Smooth muscle cell (in vitro differentiated cells): ENCODE results near the gene MACROH2A2. TPM values are rescaled to one million over a fixed set of nuclear protein-coding genes. Genes with fewer than 3 reads are reported as not detected.

Experiments
- DNase-seq: peaks from one replicate; lab custom pipeline; 2025; ENCODE audit not compliant: unreplicated experiment; lab: John Stamatoyannopoulos, UW
- H2AFZ ChIP-seq: fragments of 200-600 bp; sonication (generic); 2 replicates; pipeline ENCODE4 v1.6.0; 2016; ENCODE audit warnings: antibody characterized with exemption, low read depth, mild to moderate bottlenecking
- H3F3A ChIP-seq: fragments of 200-600 bp; sonication (generic); 2 replicates; pipeline ENCODE4 v1.6.0; 2017; ENCODE audit warnings: antibody characterized with exemption, low read depth
- H3K27ac ChIP-seq: fragments of 200-600 bp; sonication (generic); 2 replicates; pipeline ENCODE4 v1.5.1; 2016; ENCODE audit warnings: low read depth, mild to moderate bottlenecking
- H3K27me3 ChIP-seq: fragments of 200-600 bp; sonication (generic); 2 replicates; pipeline ENCODE4 v1.6.1; 2016; ENCODE audit warnings: low read depth, mild to moderate bottlenecking
- H3K36me3 ChIP-seq: fragments of 200-600 bp; sonication (generic); 2 replicates; pipeline ENCODE4 v1.5.1; 2016; ENCODE audit warnings: low read depth
- H3K4me1 ChIP-seq: fragments of 200-600 bp; sonication (generic); 2 replicates; pipeline ENCODE4 v1.5.1; 2016; ENCODE audit warnings: low read depth
- H3K4me2 ChIP-seq: fragments of 200-600 bp; sonication (generic); 2 replicates; pipeline ENCODE4 v1.6.0; 2016; ENCODE audit warnings: mild to moderate bottlenecking
- H3K4me3 ChIP-seq: fragments of 200-600 bp; sonication (generic); 2 replicates; pipeline ENCODE4 v1.5.1; 2016; ENCODE audit warnings: mild to moderate bottlenecking
- H3K79me2 ChIP-seq: fragments of 200-600 bp; sonication (generic); 2 replicates; pipeline ENCODE4 v1.6.0; 2016; ENCODE audit warnings: low read depth, mild to moderate bottlenecking
- H3K9ac ChIP-seq: fragments of 200-600 bp; sonication (generic); 2 replicates; pipeline ENCODE4 v1.6.0; 2016; ENCODE audit warnings: low read depth
- H3K9me3 ChIP-seq: fragments of 200-600 bp; sonication (generic); replicated peaks from 2 replicates; pipeline ENCODE4 v1.5.1; 2016; ENCODE audit warnings: low read depth
- H4K20me1 ChIP-seq: fragments of 200-600 bp; sonication (generic); 2 replicates; pipeline ENCODE4 v1.6.0; 2016; ENCODE audit warnings: low read depth
- CTCF ChIP-seq: fragments of 200-600 bp; sonication (generic); IDR thresholded peaks from 2 replicates; pipeline ENCODE4 v1.5.1; 2017; ENCODE audit warnings: borderline replicate concordance, mild to moderate bottlenecking, antibody characterized with exemption; ENCODE audit not compliant: insufficient read depth, poor library complexity, severe bottlenecking
- WGBS: methylation state at CpG from one replicate; pipeline ENCODE4 v1.1.7; 2016; ENCODE audit warnings: low lambda C conversion rate; 5-methylcytosine and 5-hydroxymethylcytosine counted together
- polyA plus RNA-seq: library from polyadenylated mRNA; unstranded; fragments of >200 nt; fragmentation: Nextera tagmentation; extraction: Ambion mirVana; gene quantifications from 2 replicates; pipeline ENCODE4 v1.2.1, GENCODE V29; 2016
- total RNA-seq: library from RNA; depleted of rRNA; stranded (reverse); fragments of >200 nt; gene quantifications from 2 replicates; pipeline ENCODE4 v1.2.3, GENCODE V29; 2014

Gene MACROH2A2
- total and polyA plus RNA-seq, 2 experiments from 2014 or later, result 13.4 to 14.0 TPM

DNA sequence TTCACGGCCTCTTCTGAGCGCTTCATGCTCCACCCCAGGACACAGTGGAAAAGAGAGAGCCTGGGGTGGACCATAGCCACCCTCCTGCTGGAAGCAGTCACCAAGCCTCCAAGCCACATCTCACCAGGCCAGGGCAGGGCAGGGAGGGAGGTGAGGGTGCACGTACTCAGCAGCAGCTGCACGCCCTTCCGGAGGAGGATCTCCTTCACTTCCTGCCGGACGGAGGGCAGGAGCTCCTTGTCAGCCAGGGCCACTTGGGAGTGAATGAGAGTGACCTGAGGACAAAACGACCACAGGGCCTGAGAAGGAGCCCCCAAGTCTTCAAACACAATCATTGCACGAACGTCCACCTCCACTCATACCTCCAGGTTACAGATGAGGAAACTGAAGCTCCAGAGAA lies 65.0 kb downstream of the MACROH2A2 start:
- no peak overlapping the region for H2AFZ ChIP-seq
- H3K4me1 ChIP-seq, result no peaks in the 10 kb centered on the region
- H3K27me3 ChIP-seq, result no peaks in the 10 kb centered on the region
- no peaks in the 10 kb centered on the region for H3K79me2 ChIP-seq
- H3F3A ChIP-seq, result no peaks in the 10 kb centered on the region
- H3K4me2 ChIP-seq, result no peak overlapping the region
- H3K4me3 ChIP-seq, result no peak overlapping the region
- no peak for TF ChIP-seq CTCF
- WGBS, result 90% methylated on average over 10 of the region's 10 CpGs
- H3K9ac ChIP-seq, result no peak overlapping the region
- no peak overlapping the region for H3K27ac ChIP-seq
- no peak for DNase-seq
- H3K9me3 ChIP-seq, result no peaks in the 10 kb centered on the region
- H4K20me1 ChIP-seq, result no peaks in the 10 kb centered on the region
- no peaks in the 10 kb centered on the region for H3K36me3 ChIP-seq

DNA sequence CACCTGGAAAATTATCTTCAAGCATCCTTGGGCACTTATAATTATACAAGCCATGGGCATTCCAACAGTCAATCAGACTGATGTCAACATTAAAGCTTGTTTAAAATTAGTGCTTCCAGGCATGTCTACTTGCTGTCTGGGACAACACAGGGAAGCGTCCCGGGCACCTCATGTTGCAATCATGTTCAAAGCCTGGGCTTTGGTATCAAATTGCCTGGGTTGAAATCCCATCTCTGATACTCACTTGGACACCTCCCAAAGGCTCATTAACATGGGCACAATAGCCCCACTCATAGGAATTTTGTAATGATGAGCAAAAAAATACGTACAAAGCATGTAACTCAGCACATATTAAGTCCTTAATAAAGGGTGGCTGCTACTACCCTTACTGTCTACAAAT lies 65.5 kb downstream of the MACROH2A2 start:
- no peaks in the 10 kb centered on the region for H4K20me1 ChIP-seq
- no peaks in the 10 kb centered on the region for H3K79me2 ChIP-seq
- H3K9ac ChIP-seq, result no peak overlapping the region
- no peak overlapping the region for H3K27ac ChIP-seq
- H2AFZ ChIP-seq, result no peak overlapping the region
- H3K27me3 ChIP-seq, result no peaks in the 10 kb centered on the region
- WGBS, result 93% methylated on average over 3 of the region's 3 CpGs
- TF ChIP-seq CTCF, result no peak
- H3K4me2 ChIP-seq, result no peak overlapping the region
- H3K4me3 ChIP-seq, result no peak overlapping the region
- H3K36me3 ChIP-seq, result no peaks in the 10 kb centered on the region
- DNase-seq, result no peak
- H3K9me3 ChIP-seq, result no peaks in the 10 kb centered on the region
- no peaks in the 10 kb centered on the region for H3K4me1 ChIP-seq
- no peaks in the 10 kb centered on the region for H3F3A ChIP-seq

GRCh38 chr10:70119197-70119596 lies 66.6 kb downstream of the MACROH2A2 start:
- no peak overlapping the region for H3K4me2 ChIP-seq
- 95% methylated on average over 7 of the region's 7 CpGs for WGBS
- no peaks in the 10 kb centered on the region for H3K4me1 ChIP-seq
- no peaks in the 10 kb centered on the region for H3K9me3 ChIP-seq
- no peak for DNase-seq
- no peak overlapping the region for H3K27ac ChIP-seq
- no peak overlapping the region for H3K9ac ChIP-seq
- no peak for TF ChIP-seq CTCF
- H3K4me3 ChIP-seq, result no peak overlapping the region
- no peak overlapping the region for H2AFZ ChIP-seq
- no peaks in the 10 kb centered on the region for H3F3A ChIP-seq
- no peaks in the 10 kb centered on the region for H3K27me3 ChIP-seq
- no peaks in the 10 kb centered on the region for H3K79me2 ChIP-seq
- H4K20me1 ChIP-seq, result no peaks in the 10 kb centered on the region
- no peaks in the 10 kb centered on the region for H3K36me3 ChIP-seq

DNA sequence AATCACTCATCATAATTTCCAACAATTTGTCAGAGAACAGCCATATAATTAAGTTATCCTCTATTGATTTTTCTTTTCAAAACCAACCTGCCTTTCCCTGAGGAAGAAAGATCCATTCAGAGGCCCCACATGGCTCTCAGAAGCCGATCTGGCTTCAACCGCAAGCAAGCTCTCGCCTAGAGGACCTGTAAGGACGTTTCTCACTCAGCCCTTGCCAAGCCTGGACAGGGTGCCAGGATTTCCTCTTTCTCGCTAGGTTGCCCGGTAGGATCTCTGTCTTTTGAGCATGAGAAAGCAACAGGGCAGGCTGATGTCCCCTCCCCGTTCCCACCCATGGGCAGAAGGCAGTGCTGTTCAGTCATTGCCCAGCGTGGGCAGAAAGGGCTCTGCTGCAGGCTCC lies 67.0 kb downstream of the MACROH2A2 start:
- H3K36me3 ChIP-seq, result no peaks in the 10 kb centered on the region
- H2AFZ ChIP-seq, result no peak overlapping the region
- H3K9me3 ChIP-seq, result no peaks in the 10 kb centered on the region
- no peaks in the 10 kb centered on the region for H3K4me1 ChIP-seq
- H3K27me3 ChIP-seq, result no peaks in the 10 kb centered on the region
- H4K20me1 ChIP-seq, result no peaks in the 10 kb centered on the region
- no peaks in the 10 kb centered on the region for H3F3A ChIP-seq
- H3K4me2 ChIP-seq, result no peak overlapping the region
- DNase-seq, result no peak
- 93% methylated on average over 8 of the region's 8 CpGs for WGBS
- H3K27ac ChIP-seq, result no peak overlapping the region
- H3K9ac ChIP-seq, result no peak overlapping the region
- H3K4me3 ChIP-seq, result no peak overlapping the region
- H3K79me2 ChIP-seq, result no peaks in the 10 kb centered on the region
- TF ChIP-seq CTCF, result no peak
